ENCODE results near the gene SETD9. TPM values are rescaled to one million over a fixed set of nuclear protein-coding genes. Genes with fewer than 3 reads are reported as not detected.

SETD9 gene
- total RNA-seq (2022; extraction: Qiagen RNA extraction; ENCODE audit: low read depth), result 4.4 to 6.5 TPM (median 5.4 TPM) in 5 replicates

DNA sequence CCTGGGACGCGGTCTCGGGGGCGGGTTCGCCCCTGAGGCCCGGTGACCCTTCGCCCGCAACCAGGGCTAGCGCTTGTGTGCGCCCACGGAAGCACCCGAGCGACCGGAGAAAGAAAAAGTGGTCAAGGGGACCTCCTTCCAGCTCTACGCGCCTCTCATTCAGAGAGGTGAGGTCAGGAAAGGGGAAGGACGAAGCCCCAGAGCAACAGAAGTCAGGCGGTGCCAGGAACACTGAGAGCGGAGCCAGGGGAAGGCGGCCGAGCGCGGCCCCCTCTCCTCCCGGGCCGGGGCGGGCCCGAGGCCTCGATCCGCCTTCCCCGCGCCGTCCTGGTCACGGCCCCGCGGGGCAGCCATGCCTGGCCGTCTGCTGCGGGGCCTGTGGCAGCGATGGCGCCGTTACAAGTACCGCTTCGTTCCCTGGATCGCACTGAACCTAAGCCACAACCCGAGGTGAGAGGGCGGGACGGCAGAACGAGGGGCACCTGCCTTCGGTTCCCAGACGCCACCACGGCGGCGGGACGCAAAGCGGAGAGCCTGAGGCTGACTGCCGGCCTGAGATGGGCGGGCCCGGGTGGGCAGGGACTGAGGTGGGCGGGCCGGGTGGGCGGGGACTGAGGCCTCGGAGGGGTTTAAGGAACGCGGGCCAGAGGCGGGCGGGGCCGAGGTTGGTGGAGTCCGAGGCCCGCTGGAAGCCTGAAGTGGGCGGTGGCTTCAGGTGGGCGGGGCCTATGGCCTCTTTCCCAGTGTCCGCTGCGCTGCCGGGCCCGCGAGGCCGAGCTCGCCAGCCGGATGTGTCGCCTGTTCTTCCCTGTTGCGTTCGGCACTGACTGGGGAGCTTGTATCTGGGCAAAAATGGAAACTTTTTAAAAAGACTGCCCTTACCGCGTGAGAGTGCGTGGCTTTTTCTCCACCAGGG is at the start of gene SETD9:
SETD9 (plus strand) TSS at position 303 of the 916 bp plus-strand sequence; CDS start at position 353, 50 bp downstream.

DNA sequence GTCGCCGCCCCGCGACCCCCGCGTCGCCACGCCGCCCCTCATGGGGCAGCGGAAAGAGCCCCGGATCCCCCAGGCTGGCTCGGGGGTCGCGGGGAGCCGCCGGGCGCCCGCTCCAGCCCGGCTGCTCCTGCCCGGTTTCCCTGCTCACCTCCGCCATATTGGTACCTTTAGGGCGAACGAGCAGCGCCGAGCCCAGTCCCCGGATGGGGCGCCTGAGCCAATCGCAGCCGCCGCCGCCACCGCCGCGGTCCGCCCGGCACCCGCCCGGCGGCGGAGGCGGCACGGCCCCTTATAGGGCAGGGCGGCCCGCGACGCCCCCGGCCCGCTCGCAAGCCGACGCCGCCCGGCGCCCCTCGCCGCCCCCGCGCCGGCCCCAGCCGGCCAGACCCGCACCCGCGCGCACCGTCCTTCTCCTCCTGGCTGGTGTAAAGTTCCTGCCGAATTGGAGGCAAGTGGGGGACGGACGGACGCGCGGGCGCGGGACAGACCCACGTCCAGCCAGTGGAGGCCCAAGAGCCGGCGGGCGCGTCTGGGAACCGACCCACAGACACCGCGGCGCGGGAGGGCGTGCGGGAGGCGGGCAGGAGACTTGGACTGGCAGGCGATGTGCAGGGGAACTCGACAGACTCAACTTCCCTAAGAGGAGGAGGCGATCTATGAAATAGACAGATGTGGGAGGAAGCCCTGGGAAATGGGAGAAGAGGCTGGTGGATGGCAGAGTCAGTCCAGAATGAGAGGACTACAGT is 42.7 kb downstream of the SETD9 start, which contains the start of gene MIER3:
MIER3 (minus strand) TSS at position 178 of the 746 bp plus-strand sequence; CDS start at position 157, 21 bp downstream.

Other genes with a start within 250 kb of the SETD9 start
- gene MAP3K1, start 94.0 kb upstream of the SETD9 start, total RNA-seq (2022; extraction: Qiagen RNA extraction; ENCODE audit: low read depth), result 1.6 to 1.8 TPM (median 1.7 TPM) in 5 replicates
- 7.8 to 19.6 TPM (median 9.0 TPM) in 5 replicates for gene MIER3, start 42.5 kb downstream of the SETD9 start, total RNA-seq (2022; extraction: Qiagen RNA extraction; ENCODE audit: low read depth)